GM21390 (cell line): ENCODE results near the gene APOE.
"Not testable (repeated sequence)": the region's sequence is repeated elsewhere in the genome, so short reads cannot be mapped to it uniquely, and the experiment has no call there.

Source experiments
- ATAC-seq: cut with Tn5 transposase; IDR thresholded peaks from one replicate; pipeline ENCODE4 v1.9.1; 2021; ENCODE audit not compliant: unreplicated experiment

APOE gene

GRCh38 chr19:44883922-44884321 lies 21.7 kb upstream of the APOE start:
- no peak for ATAC-seq

- no peak for ATAC-seq
Measured at GRCh38 chr19:44884566-44884965, 21.0 kb upstream of the APOE start.

GRCh38 chr19:44886141-44886540 lies 19.5 kb upstream of the APOE start:
- no peak for ATAC-seq

DNA sequence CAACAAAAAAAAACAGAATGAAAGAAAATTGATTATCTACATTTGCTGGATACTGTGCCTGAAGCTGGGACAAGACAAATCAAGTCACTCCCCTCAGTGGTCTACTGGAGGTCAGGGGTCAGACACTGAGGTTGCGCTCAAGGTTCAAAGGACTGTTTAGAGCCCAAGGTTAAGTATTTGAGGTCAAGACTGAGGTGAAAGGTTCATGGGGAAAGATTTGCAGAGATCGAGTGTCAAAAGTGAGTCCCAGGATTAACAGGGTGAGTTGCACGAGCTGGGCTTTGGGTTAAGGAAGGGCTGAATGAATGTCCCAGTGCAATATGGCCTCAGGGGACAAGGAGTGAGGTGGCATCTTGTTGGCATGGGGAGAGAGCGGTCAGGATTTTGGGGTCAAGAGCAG lies 17.9 kb upstream of the APOE start:
- ATAC-seq = no peak

GRCh38 chr19:44888335-44888734 lies 17.3 kb upstream of the APOE start:
- ATAC-seq = not testable (repeated sequence)

- ATAC-seq = no peak
Measured at GRCh38 chr19:44889830-44890365, 15.7 kb upstream of the APOE start.

- ATAC-seq = peak; percentile 77
Measured at GRCh38 chr19:44890366-44891015, 15.1 kb upstream of the APOE start.

DNA sequence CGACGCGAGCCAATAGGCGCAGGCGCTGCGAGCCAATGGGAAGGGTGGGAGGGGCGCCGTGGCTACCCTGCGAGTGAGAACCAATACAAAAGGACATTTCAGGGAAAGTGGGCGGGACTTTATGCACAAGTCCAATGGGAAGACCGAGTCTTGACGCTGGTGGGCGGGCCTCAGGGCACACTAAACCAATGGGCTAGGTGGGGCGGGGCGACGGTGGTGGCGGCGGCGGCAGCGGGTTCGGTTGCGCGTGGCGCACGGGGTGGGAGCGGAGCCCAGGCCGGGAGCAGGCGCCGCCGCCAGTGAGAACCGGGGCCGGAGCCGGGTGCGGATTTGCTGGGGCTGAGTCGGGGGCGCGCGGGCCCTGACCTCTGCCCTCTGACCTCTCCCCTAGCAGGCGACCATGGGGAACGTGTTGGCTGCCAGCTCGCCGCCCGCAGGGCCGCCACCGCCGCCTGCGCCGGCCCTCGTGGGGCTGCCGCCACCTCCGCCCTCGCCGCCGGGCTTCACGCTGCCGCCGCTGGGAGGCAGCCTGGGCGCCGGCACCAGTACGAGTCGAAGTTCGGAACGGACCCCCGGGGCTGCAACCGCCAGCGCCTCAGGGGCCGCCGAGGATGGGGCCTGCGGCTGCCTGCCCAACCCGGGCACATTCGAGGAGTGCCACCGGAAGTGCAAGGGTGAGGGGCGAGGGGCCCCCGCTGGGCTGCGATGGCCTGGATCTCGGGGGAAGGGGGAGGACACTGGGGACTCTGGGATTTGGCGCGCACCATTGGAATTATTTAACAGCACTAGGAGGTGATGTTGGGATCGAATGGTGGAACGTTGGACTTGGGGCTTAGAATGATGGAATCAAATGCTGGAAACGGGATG lies 14.3 kb upstream of the APOE start, which contains the start of gene TOMM40:
Gene TOMM40 (plus strand): TSS at position 239 of the 867 bp plus-strand sequence. CDS start 162 bp downstream, at position 401.
- no peak for ATAC-seq

- no peak for ATAC-seq
Measured at GRCh38 chr19:44892932-44893331, 12.7 kb upstream of the APOE start.

- no peak for ATAC-seq
Measured at GRCh38 chr19:44893332-44894051, 12.1 kb upstream of the APOE start.

- no peak for ATAC-seq
Measured at GRCh38 chr19:44894052-44894400, 11.6 kb upstream of the APOE start.

DNA sequence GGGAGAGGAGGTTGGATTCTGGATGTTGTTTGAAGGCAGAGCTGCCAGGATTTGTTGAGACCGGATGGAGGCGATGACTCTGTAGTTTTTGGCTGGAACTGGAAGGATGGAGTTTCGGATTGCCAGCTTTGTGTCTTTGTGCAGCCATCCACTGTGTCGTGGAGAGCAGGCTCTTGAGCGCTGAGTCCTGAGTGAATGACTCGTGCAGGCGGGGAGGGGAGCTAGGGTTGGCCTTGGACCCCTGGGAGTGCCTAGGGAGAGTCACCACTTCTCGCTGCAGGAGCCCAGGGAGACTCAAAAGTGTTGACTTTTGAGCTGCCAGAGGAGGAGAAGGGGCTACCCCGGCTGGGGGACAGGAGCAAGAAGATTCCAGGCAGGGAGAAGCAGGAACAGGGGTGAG lies 10.7 kb upstream of the APOE start:
- no peak for ATAC-seq

DNA sequence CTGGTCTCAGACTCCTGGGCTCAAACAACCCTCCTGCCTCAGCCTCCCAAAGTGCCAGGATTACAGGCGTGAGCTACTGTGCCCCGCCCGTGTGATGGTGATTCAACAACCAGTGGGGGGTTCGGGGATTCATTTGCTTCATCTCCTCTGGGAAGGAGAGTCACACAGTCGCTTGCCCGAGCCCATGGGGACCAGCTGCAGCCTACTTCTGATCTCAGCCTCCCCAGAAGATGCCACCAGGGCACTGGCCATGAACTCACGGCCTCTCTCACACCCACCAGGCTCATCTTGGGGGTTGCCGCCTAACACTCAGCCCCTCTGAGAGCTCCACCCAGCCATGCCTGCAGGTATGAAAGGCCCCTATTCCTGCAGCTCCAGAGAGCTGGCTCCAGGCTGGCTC lies 7.8 kb upstream of the APOE start:
- ATAC-seq = no peak

DNA sequence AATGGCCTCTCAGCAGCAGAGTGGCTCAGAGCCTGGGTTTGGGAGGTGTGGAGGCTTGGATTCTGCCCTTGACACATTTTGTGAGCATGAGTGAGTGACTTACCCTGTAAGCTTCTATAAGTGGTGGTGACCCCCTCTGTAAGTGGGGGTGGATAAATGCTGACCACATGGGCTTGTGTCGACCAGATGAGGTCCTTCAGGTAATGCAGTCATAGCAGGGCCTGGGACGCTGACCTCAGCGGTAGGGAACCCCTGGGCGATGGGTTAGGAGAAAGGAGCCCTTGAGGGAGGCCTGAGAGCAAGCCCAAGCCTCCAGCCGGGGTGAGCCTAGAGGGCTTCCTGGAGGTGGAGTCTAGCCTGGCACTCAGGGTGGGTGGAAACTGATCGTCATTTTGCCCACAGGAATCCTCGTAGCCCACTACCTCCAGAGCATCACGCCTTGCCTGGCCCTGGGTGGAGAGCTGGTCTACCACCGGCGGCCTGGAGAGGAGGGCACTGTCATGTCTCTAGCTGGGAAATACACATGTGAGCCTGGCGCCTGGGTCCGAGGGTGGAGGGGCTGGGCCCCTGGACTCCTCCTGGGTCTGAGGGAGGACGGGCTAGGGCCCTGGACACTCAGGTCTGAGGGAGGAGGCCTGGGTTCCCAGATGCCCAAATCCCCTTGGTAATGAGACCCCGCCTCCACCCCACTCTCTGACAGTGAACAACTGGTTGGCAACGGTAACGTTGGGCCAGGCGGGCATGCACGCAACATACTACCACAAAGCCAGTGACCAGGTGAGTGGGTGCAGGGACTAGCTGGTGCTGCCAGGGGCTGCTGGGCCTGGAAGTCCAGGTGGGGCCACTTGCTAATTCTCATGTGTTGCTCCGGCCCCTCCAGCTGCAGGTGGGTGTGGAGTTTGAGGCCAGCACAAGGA lies 5.0 kb upstream of the APOE start:
- no peak for ATAC-seq

DNA sequence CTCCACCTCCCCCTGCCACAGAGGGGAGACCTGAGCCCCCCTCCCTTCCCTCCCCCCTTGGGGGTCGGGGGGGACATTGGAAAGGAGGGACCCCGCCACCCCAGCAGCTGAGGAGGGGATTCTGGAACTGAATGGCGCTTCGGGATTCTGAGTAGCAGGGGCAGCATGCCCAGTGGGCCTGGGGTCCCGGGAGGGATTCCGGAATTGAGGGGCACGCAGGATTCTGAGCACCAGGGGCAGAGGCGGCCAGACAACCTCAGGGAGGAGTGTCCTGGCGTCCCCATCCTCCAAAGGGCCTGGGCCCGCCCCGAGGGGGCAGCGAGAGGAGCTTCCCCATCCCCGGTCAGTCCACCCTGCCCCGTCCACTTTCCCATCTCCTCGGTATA lies 2.4 kb upstream of the APOE start:
- ATAC-seq = no peak

DNA sequence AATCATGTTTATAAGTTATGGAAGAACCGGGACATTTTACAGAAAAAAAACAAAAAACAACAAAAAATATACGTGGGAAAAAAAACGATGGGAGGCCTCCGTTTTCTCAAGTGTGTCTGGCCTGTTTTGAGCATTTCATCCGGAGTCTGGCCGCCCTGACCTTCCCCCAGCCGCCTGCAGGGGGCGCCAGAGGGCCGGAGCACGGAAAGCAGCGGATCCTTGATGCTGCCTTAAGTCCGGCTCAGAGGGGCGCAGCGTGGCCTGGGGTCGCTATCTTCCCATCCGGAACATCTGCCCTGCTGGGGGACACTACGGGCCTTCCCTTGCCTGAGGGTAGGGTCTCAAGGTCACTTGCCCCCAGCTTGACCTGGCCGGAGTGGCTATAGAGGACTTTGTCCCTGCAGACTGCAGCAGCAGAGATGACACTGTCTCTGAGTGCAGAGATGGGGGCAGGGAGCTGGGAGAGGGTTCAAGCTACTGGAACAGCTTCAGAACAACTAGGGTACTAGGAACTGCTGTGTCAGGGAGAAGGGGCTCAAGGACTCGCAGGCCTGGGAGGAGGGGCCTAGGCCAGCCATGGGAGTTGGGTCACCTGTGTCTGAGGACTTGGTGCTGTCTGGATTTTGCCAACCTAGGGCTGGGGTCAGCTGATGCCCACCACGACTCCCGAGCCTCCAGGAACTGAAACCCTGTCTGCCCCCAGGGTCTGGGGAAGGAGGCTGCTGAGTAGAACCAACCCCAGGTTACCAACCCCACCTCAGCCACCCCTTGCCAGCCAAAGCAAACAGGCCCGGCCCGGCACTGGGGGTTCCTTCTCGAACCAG lies 1.8 kb upstream of the APOE start:
- no peak for ATAC-seq

- no peak for ATAC-seq
Measured at GRCh38 chr19:44904426-44904994, 1.1 kb upstream of the APOE start.

DNA sequence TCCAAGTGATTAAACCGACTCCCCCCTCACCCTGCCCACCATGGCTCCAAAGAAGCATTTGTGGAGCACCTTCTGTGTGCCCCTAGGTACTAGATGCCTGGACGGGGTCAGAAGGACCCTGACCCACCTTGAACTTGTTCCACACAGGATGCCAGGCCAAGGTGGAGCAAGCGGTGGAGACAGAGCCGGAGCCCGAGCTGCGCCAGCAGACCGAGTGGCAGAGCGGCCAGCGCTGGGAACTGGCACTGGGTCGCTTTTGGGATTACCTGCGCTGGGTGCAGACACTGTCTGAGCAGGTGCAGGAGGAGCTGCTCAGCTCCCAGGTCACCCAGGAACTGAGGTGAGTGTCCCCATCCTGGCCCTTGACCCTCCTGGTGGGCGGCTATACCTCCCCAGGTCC lies 2.0 kb downstream of the APOE start:
- ATAC-seq = no peak

GRCh38 chr19:44908074-44908835 lies 2.7 kb downstream of the APOE start:
- no peak for ATAC-seq
